Measurements from ENCODE around the gene B3GLCT. TPM values are rescaled to one million over a fixed set of nuclear protein-coding genes. Genes with fewer than 3 reads are reported as not detected.

The B3GLCT gene
- total RNA-seq, 1 donor from 2014 or later, result 12.7 TPM

DNA sequence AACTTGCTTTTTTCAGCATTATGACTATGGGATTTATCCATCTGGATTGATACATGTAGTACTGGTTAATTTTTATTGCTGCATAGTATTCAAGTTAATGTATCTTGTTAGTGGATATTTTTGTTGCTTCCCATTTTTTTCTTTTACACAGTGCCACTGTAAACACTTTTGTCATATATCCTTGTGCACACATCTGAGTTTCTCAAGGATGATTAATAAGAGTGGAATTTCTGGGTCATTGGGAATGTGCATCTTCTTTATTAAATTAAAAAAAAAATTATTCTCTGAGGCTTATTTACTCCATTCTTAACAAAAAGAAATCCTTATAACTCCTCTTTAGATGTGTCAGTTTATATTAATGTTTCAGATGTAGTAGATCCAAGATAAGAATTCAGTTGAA, 27.3 kb downstream of the B3GLCT start:
- Mint-ChIP-seq H3K4me3 (ENCODE audit: unreplicated experiment) (no peak overlapping the region), H3K27ac (ENCODE audit: unreplicated experiment) (peak overlapping the region; percentile 27), H3K4me1 (ENCODE audit: low read depth) (peaks cover 10% of the 10 kb centered on the region), H3K27me3 (ENCODE audit: low read depth) (no peaks in the 10 kb centered on the region), H3K9me3 (ENCODE audit: low read depth) (no peaks in the 10 kb centered on the region), H3K36me3 (ENCODE audit: low read depth) (no peaks in the 10 kb centered on the region)
- TF ChIP-seq, protein P1, sequence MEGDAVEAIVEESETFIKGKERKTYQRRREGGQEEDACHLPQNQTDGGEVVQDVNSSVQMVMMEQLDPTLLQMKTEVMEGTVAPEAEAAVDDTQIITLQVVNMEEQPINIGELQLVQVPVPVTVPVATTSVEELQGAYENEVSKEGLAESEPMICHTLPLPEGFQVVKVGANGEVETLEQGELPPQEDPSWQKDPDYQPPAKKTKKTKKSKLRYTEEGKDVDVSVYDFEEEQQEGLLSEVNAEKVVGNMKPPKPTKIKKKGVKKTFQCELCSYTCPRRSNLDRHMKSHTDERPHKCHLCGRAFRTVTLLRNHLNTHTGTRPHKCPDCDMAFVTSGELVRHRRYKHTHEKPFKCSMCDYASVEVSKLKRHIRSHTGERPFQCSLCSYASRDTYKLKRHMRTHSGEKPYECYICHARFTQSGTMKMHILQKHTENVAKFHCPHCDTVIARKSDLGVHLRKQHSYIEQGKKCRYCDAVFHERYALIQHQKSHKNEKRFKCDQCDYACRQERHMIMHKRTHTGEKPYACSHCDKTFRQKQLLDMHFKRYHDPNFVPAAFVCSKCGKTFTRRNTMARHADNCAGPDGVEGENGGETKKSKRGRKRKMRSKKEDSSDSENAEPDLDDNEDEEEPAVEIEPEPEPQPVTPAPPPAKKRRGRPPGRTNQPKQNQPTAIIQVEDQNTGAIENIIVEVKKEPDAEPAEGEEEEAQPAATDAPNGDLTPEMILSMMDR (IDR thresholded peaks at IDR 0.05), result no peak
- no peak for DNase-seq (ENCODE audit: low spot score)

DNA sequence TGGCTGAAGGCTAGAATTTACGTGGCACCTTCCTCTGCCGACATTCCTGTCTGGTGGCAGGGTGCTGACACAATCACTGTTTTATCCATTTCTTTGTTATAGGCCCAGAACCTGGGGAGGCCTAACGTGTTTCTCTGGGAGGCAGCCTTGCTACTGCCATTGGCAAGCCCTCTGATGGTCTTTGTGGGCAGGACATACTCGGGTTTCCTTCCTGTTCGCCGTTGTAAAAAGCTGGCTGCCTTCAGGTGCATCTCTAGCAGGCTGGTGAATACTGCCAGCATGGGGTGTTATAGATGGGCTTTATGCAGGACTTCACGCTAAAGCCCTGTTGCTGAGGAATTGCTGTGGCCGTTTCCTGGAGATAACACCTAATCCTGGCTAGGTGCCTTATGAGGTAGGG, 28.1 kb downstream of the B3GLCT start:
- Mint-ChIP-seq H3K9me3 (ENCODE audit: low read depth) (no peaks in the 10 kb centered on the region), H3K4me3 (ENCODE audit: unreplicated experiment) (no peak overlapping the region), H3K27me3 (ENCODE audit: low read depth) (no peaks in the 10 kb centered on the region), H3K36me3 (ENCODE audit: low read depth) (no peaks in the 10 kb centered on the region), H3K4me1 (ENCODE audit: low read depth) (peaks cover 10% of the 10 kb centered on the region), H3K27ac (ENCODE audit: unreplicated experiment) (no peak overlapping the region)
- TF ChIP-seq, protein P1 (IDR thresholded peaks at IDR 0.05), result no peak
- no peak for DNase-seq (ENCODE audit: low spot score)

DNA sequence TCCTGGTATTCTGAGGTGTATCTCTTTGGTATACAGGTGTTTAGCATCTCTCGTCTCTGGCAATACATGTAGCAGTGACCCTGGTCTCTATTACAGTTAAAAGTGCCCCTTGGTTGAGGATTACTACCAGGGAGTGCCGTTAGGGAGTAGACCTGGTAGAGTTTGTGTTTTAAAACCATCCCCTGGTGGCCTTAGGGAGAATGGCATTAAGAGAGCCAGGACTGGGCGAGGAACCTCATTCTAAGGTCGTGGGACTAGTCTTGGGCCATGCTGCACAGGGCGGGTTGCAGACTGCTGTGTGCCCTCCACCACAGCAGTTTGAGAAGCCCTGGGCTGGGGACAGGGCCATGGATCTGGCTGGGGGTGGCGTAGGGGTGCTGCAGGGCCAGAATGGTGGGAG, 35.0 kb downstream of the B3GLCT start:
- Mint-ChIP-seq H3K27ac (ENCODE audit: unreplicated experiment) (no peak overlapping the region), H3K9me3 (ENCODE audit: low read depth) (no peaks in the 10 kb centered on the region), H3K4me1 (ENCODE audit: low read depth) (no peaks in the 10 kb centered on the region), H3K36me3 (ENCODE audit: low read depth) (no peaks in the 10 kb centered on the region), H3K27me3 (ENCODE audit: low read depth) (no peaks in the 10 kb centered on the region), H3K4me3 (ENCODE audit: unreplicated experiment) (no peak overlapping the region)
- TF ChIP-seq, protein P1 (IDR thresholded peaks at IDR 0.05), result peak; percentile 63
- no peak for DNase-seq (ENCODE audit: low spot score)

DNA sequence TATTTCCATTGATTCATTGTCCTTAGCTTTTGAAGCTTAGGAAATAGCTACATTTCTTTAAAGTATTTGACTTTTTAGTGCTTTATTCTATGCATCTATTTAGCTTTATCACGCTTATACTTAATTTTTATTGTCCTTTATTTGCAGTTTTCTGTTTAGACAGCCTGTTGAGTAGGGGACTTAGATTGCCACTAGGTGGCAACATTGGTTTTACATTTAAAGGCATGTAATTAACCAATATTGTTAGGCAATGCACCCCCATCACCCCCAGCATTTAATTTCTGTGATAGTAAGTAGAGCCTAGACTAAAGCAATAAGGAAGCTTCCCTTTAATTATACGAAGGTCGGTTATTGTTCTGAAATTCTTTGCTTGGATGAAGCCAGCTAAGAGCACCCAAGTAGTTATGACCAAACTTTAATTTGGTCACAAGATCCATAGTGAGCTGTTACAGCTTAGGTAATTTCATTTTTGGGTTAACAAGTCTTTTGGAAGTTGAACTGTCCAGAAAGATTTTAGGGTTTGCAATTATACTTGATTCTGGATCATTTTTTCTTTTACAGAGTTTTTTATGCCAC, 36.5 kb downstream of the B3GLCT start:
- H3K27ac Mint-ChIP-seq (ENCODE audit: unreplicated experiment), result no peak overlapping the region

DNA sequence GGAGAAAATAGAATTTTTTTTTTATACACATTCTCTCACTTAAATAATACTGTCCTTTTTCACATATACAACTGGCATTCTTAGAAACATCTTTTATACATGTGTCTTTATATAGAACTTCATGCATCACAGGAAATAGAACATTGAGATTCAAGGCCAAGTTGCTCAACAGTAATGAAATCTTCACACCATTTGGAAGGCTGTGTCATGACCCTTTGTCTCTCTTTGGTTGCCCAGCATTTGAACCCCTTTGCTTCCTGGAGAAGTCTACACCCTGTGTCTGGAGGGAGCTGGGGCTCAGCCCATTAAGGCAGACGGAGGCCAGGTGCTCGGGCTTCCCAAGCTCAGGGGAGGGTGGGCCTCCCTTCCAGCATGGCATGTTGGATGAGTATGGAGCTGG, 41.1 kb downstream of the B3GLCT start:
- Mint-ChIP-seq H3K4me1 (ENCODE audit: low read depth) (peaks cover 4% of the 10 kb centered on the region), H3K36me3 (ENCODE audit: low read depth) (no peaks in the 10 kb centered on the region), H3K27me3 (ENCODE audit: low read depth) (no peaks in the 10 kb centered on the region), H3K27ac (ENCODE audit: unreplicated experiment) (no peak overlapping the region), H3K4me3 (ENCODE audit: unreplicated experiment) (no peak overlapping the region), H3K9me3 (ENCODE audit: low read depth) (no peaks in the 10 kb centered on the region)
- TF ChIP-seq, protein P1 (IDR thresholded peaks at IDR 0.05), result no peak
- no peak for DNase-seq (ENCODE audit: low spot score)

More for the DNA sequence above, 36.5 kb downstream of the B3GLCT start:
- Mint-ChIP-seq H3K36me3 (ENCODE audit: low read depth) (no peaks in the 10 kb centered on the region), H3K9me3 (ENCODE audit: low read depth) (no peaks in the 10 kb centered on the region), H3K4me1 (ENCODE audit: low read depth) (no peaks in the 10 kb centered on the region), H3K27me3 (ENCODE audit: low read depth) (no peaks in the 10 kb centered on the region), H3K4me3 (ENCODE audit: unreplicated experiment) (no peak overlapping the region)
- no peak for DNase-seq (ENCODE audit: low spot score)
- TF ChIP-seq, protein P1 (IDR thresholded peaks at IDR 0.05), result peak; percentile 96

Measured in chondrocyte (in vitro differentiated cells).